Heart right ventricle (tissue), 16 donors: ENCODE results near the gene DMAC2L. TPM values are rescaled to one million over a fixed set of nuclear protein-coding genes. Genes with fewer than 3 reads are reported as not detected.

ENCODE experiments used
- ATAC-seq, 8 donors: fragments of 200-7000 bp; cut with Tn5 transposase; one replicate each; pipeline ENCODE4 v1.9.1; 2020; ENCODE audit warnings: mild to moderate bottlenecking in 8 of 8, moderate library complexity in 8 of 8, moderate number of reproducible peaks in 1 of 8
- DNase-seq, 2 donors: peaks; one replicate each; pipeline ENCODE4 v3.0.0-alpha.2; 2020
- H3K27ac ChIP-seq, 10 donors: fragments of 200-600 bp; sonication (generic) in 2 of 10; one replicate each; pipeline versions ENCODE4 v1.5.0 to v1.8.0; 2020 to 2022; ENCODE audit warnings: mild to moderate bottlenecking in 3 of 10
- H3K27me3 ChIP-seq, 7 donors: fragments of 200-600 bp; one replicate each; pipeline ENCODE4 v1.8.0; 2021 to 2022; ENCODE audit warnings: mild to moderate bottlenecking in 2 of 7
- H3K36me3 ChIP-seq, 9 donors: fragments of 200-600 bp; sonication (generic) in 1 of 9; one replicate each; pipeline versions ENCODE4 v1.5.0 to v1.8.0; 2020 to 2022; ENCODE audit warnings: mild to moderate bottlenecking in 2 of 9
- H3K4me1 ChIP-seq, 9 donors: fragments of 200-600 bp; sonication (generic) in 1 of 9; one replicate each; pipeline versions ENCODE4 v1.5.0 to v1.8.0; 2020 to 2022; ENCODE audit warnings: mild to moderate bottlenecking in 4 of 9
- H3K4me3 ChIP-seq, 10 donors: fragments of 200-600 bp; sonication (generic) in 2 of 10; one replicate each; pipeline versions ENCODE4 v1.5.0 to v1.8.0; 2020 to 2022; ENCODE audit warnings: mild to moderate bottlenecking in 7 of 10, moderate library complexity in 2 of 10
- H3K9me3 ChIP-seq, 11 donors: fragments of 200-600 bp in 10 of 11; sonication (generic) in 2 of 11; one replicate each; pipeline versions ENCODE4 v1.5.0 to v1.8.0; 2013 to 2022; ENCODE audit warnings: mild to moderate bottlenecking in 2 of 11, control low read depth in 1 of 11, moderate library complexity in 1 of 11
- WGBS, 2 donors: extraction: QIAGEN DNeasy Blood & Tissue Kit; methylation state at CpG; one replicate each; pipeline ENCODE4 v1.1.7; 2013; ENCODE audit warnings: inconsistent platforms in 1 of 2; 5-methylcytosine and 5-hydroxymethylcytosine counted together
- intact Hi-C, 10 donors: fragments of 100-400 bp; cut with DNase I; formaldehyde crosslinking; loops; one replicate each; pipeline versions ENCODE4 v1.11.1 to v1.14.2; 2022
- polyA plus RNA-seq, 2 donors: library from polyadenylated mRNA; stranded (reverse); fragments of 200-250 nt; gene quantifications; one replicate each; pipeline ENCODE4 v1.2.3, GENCODE V29; 2013
- total RNA-seq, 10 donors: library from RNA; stranded (reverse); fragmentation: NEBNext Ultra II Directional in 3 of 10; extraction: Animal tissue kit (Norgen Biotek cat#: 25700) in 3 of 10; gene quantifications; one replicate each; pipeline versions ENCODE4 v1.2.1 to v1.2.4, GENCODE V29; 2021 to 2023
- TF ChIP-seq, protein P1 (sequence below), 9 donors: fragments of 200-600 bp; sonication (generic) in 2 of 9; IDR thresholded peaks; one replicate each; pipeline versions ENCODE4 v1.5.0 to v1.8.0; 2021 to 2022; ENCODE audit warnings: antibody characterized with exemption in 9 of 9, mild to moderate bottlenecking in 5 of 9, moderate library complexity in 1 of 9
- donor health status: Arrhythmogenic right ventricular cardiomyopathy.
- donor health status: ischemic (EF 13 %, LVEDD 7.1; RV severe dilation, severe dysfunction).
- donor health status: healthy with polysubstance abuse.
- donor health status: DM: no; HTN: yes; CAD: no.
- donor health status: DM: no; HTN: no; CAD: no.
- donor health status: ischemic (EF 25% LVEDD 6.9; RV normal size, moderate dysfunction).
- donor health status: ischemic (EF 25% LVEDD 5.7; RV mildly dilated, moderate dysfunction).
- donor health status: healthy.
- donor health status: DM: yes; HTN: yes; CAD: no.
- donor health status: Ischemic cardiomyopathy.
- donor health status: ischemic (EF 35%, LVEDD 5.7; RV mildly dilated, moderate dysfunction).
- donor health status: nonischemic (EF 11% LVEDD 7.7; RV severe dilation, severe dysfunction).
- donor health status: DM: yes; HTN: yes; CAD: no.
- donor health status: PGD.
- donor health status: ischemic (EF 29% LVEDD 5.4; RV normal size, mild dysfunction).
- donor health status: nonischemic (EF 23%, LVEDD 6.1; RV moderate dilation, normal function).

DMAC2L gene
- total and polyA plus RNA-seq, 12 donors, result 9.4 to 31.3 (median 24.3) TPM

DNA sequence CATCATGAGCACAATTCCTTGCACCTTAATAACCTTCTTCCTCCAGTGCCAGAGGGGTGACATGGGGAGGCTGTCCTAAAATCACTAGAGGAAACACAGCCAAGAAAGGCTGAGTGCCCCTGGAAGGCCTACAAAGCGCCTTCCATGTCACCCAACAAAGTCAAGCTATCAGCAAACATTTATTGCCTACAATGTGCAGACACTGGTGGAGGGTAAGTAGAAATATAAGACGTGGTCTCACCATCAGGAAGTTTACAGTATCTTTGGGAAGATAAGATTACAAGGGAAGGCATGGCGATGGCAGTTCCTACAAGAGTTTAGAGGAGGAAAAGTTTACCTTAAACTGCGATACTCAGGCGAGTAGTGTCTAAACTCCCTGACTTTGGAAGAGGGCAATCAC is 27.9 kb downstream of the DMAC2L start:
- TF ChIP-seq, protein P1, sequence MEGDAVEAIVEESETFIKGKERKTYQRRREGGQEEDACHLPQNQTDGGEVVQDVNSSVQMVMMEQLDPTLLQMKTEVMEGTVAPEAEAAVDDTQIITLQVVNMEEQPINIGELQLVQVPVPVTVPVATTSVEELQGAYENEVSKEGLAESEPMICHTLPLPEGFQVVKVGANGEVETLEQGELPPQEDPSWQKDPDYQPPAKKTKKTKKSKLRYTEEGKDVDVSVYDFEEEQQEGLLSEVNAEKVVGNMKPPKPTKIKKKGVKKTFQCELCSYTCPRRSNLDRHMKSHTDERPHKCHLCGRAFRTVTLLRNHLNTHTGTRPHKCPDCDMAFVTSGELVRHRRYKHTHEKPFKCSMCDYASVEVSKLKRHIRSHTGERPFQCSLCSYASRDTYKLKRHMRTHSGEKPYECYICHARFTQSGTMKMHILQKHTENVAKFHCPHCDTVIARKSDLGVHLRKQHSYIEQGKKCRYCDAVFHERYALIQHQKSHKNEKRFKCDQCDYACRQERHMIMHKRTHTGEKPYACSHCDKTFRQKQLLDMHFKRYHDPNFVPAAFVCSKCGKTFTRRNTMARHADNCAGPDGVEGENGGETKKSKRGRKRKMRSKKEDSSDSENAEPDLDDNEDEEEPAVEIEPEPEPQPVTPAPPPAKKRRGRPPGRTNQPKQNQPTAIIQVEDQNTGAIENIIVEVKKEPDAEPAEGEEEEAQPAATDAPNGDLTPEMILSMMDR (IDR thresholded peaks at IDR 0.05), result no peak
- ATAC-seq, result no peak
- Histone ChIP-seq H3K9me3 (no peaks in the 10 kb centered on the region), H3K4me1 (peaks cover 4 to 50% (median 45%) of the 10 kb centered on the region in 9 donors), H3K36me3 (peaks cover 0 to 31% (median 0%) of the 10 kb centered on the region in 9 donors), H3K4me3 (no peak overlapping the region), H3K27me3 (no peaks in the 10 kb centered on the region), H3K27ac (no peak overlapping the region)
- intact Hi-C loops, result loop anchor here in 1 of 10 donors (5.0 kb wide), 1 partner anchor 192 kb away; the partner anchor contains the start of gene MAP4K5
- 91 to 94% methylated on average over 5 of the region's 5 CpGs for WGBS, 2 donors
- DNase-seq, result no peak

- TF ChIP-seq, protein P1 (IDR thresholded peaks at IDR 0.05), result no peak
- no peak for ATAC-seq
- peaks cover 0 to 31% (median 0%) of the 10 kb centered on the region in 9 donors for H3K36me3 ChIP-seq
- no peak overlapping the region for H3K4me3 ChIP-seq
- H3K9me3 ChIP-seq, result no peaks in the 10 kb centered on the region
- WGBS, 2 donors, result 93 to 94% methylated on average over 9 of the region's 9 CpGs
- no peak for DNase-seq
- no peaks in the 10 kb centered on the region for H3K27me3 ChIP-seq
- H3K4me1 ChIP-seq, result peaks cover 4 to 48% (median 36%) of the 10 kb centered on the region in 9 donors
- intact Hi-C loops, result loop anchor here in 1 of 10 donors (5.0 kb wide), 1 partner anchor 191 kb away; the partner anchor contains the start of gene MAP4K5
- H3K27ac ChIP-seq, result no peak overlapping the region
These were observed 28.8 kb downstream of the DMAC2L start for GRCh38 chr14:50340963-50341362.

GRCh38 chr14:50342221-50343078 is 30.3 kb downstream of the DMAC2L start:
- H3K4me3 ChIP-seq, result peak overlapping the region in 8 of 10 donors; percentile 4 to 35 (median 24)
- peaks cover 4 to 43% (median 32%) of the 10 kb centered on the region in 9 donors for H3K4me1 ChIP-seq
- H3K9me3 ChIP-seq, result no peaks in the 10 kb centered on the region
- intact Hi-C loops, result loop anchor here in 1 of 10 donors (5.0 kb wide), 1 partner anchor 190 kb away; the partner anchor contains the start of gene MAP4K5
- TF ChIP-seq, protein P1 (IDR thresholded peaks at IDR 0.05), result peak in 8 of 9 donors; percentile 8 to 71 (median 43)
- DNase-seq (peak; percentile 33 to 60), ATAC-seq (peak; percentile 87 to 93 (median 91))
- peaks cover 0 to 30% (median 0%) of the 10 kb centered on the region in 9 donors for H3K36me3 ChIP-seq
- H3K27ac ChIP-seq, result peak overlapping the region in 9 of 10 donors; percentile 25 to 66 (median 47)
- WGBS, 2 donors, result 4 to 8% methylated on average over 8 of the region's 8 CpGs
- H3K27me3 ChIP-seq, result no peaks in the 10 kb centered on the region

- Histone ChIP-seq H3K36me3 (peaks cover 0 to 20% (median 0%) of the 10 kb centered on the region in 9 donors), H3K27me3 (no peaks in the 10 kb centered on the region), H3K9me3 (no peaks in the 10 kb centered on the region), H3K27ac (peak overlapping the region in 7 of 10 donors; percentile 25 to 66 (median 47)), H3K4me1 (peaks cover 4 to 53% (median 39%) of the 10 kb centered on the region in 9 donors), H3K4me3 (no peak overlapping the region)
- 55 to 64% methylated on average over 1 of the region's 1 CpG for WGBS, 2 donors
- DNase-seq (no peak), ATAC-seq (peak in 2 of 8 donors; percentile 4 to 18)
- TF ChIP-seq, protein P1 (IDR thresholded peaks at IDR 0.05), result no peak
- intact Hi-C loops, result loop anchor here in 1 of 10 donors (5.0 kb wide), 1 partner anchor 189 kb away; the partner anchor contains the start of gene MAP4K5
These were observed 31.3 kb downstream of the DMAC2L start for GRCh38 chr14:50343434-50343833.
